HG03439 (cell line): ENCODE data around the gene COL12A1.
"Not testable (repeated sequence)": the region's sequence is repeated elsewhere in the genome, so short reads cannot be mapped to it uniquely, and the experiment has no call there.

Source experiments
- ATAC-seq: cut with Tn5 transposase; IDR thresholded peaks from one replicate; pipeline ENCODE4 v1.9.1; 2021; ENCODE audit warnings: mild to moderate bottlenecking, moderate library complexity; ENCODE audit not compliant: unreplicated experiment

The COL12A1 gene

DNA sequence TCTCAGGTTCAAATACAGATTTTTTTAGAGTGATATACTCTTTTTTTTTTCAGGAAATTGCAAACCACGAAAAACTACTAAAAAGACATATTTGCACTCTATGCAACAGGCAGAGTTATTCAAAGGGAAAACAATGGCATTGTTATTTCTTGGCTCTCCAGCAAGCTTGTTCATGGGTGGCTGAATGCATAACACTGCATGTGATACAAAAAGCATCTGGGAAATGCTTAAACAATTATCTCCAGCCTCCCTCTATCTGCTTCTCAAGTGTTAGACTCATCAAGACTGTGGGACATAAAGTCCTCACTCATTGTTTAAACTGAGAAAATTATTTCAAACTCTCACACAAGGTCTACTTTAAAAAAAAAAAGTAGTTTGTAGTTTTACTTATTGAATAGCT lies 7.3 kb upstream of the COL12A1 start:
- ATAC-seq = no peak

DNA sequence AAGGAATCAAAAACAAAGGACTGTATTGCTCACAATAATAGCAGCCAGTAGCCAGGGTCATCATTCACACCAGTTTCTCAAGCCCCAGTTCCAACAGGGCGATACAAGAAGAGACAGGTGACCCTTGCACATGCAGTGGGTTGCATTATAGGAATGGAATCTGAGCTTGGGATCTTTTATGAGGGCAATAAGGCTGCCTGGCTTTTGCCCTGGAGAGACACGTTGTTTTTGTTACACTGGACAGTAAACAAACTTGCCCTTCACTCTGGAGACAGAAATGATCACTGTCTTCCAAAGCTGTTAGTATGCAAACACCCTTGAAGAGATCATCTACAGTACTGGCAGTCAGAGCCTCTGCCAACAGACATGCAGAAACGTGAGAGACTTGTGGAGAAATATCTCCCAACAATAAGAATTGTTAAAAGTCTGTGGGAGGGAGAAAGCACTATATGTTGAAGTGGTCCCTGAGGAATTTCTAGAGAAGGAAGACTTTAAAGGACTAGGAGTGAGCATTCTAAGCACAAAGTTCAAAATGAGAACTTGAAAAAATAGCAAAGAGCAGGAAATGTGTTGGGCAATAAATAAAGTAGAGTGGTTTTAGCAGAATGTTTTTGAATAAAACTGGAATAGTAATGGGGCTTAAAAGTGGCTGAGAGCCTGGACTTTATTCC lies 6.2 kb upstream of the COL12A1 start:
- no peak for ATAC-seq

DNA sequence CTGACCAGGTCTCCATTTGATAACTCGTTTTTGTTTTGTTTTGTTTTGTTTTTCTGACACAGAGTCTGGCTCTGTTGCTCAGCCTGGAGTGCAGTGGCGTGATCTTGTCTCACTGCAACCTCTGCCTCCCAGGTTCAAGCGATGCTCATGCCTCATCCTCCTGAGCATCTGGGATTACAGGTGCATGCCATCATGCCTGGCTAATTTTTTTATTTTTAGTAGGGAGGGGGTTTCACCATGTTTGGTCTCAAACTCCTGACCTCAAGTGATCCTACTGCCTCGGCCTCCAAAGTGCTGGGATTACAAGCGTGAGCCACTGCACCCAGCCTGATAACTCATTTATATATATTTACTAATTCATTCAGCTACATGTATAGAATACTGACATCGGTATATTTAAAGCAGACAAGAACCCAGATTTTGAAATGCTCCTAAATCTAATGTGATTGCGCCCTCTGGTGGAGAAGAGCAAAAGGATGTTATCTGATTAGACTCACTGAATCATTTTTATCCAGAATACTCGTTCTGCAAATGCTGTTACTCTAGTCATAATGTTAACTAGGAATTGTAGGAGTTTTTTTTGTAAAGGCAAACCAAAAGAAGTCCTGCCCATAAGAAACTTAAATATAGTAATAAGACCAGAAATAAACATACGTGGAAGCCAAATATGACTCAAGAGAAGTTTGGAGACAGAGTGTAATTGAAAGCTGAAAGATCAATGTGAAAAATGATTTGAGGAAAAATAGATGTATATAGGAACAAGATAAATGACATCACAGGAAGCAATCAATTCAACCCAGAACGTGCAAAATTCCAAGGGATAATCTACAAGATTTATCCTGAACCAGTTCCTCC lies 5.3 kb upstream of the COL12A1 start:
- ATAC-seq = no peak

DNA sequence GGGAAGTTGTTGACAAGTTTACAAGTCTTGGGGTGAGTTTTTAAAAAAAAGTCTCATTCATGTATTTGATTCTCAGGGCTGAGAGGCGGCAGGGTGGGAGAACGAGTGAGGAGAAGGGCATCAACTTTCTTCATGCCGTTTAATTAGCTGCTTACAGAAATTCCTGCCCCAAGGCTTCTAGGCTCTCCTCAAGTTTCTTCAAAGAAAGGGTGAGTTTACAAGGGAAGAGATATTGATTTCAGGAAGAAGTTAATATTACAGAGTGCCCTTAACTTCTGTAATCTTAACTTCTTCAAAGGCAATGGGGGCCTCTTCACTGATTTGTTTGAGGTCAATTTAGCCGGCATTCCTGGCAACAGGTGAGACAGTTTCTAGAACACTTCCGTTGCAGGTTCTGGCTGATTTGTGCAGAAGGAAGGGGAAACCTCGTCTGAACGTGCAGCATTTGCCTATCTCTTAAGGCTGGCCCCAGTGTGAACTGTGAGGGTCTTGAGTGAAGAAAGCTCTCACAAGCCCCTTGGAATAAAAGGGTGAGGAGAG lies 3.4 kb upstream of the COL12A1 start:
- no peak for ATAC-seq

DNA sequence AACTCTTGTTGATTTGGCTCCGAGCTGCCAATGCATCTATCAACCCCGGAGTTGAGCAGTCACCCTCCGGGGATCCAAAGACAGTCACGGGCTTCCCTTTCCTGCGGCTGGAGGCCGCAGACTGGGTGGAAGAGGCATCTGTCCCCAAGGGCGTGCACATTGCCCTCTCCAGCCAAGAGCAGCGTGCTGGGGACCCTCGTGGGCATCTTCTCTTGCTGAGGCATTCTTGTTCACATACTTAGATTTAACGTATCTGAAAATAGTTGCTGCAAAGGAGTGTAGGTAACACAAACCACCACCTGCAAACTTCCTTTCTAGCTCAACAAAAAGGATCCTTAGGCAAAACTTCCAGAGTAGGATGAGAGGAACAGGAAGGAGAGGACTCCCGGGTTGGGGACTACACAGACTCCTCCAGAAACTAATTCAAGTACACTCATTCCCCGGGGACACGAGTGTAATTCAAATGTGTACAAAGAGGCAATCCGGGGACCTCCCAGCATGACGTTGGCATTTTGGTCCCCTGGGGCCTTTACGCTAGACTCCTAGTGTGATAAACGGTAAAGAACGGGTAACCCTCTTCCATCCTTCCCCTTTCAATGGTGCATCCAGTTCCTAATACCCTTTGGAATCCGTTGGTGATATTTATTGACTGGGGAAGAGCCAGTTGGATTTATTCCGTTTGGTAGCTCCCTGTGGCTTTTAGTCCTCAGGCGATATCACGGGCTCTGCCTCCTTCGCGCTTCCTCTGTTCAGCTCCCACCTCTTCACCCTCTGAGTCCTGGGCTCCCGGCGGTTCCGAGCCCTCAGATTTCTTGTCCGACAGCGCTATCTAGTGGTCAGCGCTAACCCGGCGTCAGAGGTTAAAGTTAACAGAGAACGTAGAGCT lies 2.7 kb upstream of the COL12A1 start:
- peak; percentile 78 for ATAC-seq

DNA sequence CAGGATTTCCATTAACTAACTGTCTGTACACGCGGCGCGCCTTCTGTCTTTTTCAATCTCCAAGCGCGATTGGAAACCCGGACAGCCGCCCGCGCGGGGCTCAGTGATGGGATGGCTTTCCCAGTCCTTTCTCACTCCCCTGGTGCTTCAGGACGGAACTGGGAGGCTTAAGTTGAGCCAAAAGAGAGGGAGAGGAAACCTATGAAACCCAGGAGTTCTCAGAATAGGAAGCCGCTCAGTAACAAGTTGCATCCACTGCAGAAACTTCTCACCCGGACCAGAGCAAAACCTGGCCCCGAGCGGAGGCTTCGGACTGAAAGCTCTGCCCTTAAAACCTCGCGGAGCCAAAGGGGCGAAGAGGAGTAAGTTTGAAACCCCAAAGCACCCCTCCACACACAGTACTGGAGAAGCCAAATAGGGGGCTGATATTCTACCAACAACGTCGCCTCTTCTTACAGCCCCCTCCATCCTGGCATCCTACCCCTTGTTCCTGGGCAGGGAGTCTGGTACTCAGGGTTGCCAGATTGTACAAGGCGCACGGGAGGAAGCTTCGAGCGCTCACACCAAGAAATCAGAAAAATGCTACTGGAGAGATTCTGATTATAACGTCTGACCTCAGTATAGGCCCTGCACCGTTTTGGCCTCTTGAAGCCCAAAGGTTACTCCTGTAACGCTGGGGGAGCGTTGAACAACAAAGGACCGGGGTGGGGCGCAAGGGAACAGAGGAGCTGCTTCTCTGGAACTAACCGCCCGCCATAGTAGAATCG lies 906 bp upstream of the COL12A1 start:
- ATAC-seq = no peak

DNA sequence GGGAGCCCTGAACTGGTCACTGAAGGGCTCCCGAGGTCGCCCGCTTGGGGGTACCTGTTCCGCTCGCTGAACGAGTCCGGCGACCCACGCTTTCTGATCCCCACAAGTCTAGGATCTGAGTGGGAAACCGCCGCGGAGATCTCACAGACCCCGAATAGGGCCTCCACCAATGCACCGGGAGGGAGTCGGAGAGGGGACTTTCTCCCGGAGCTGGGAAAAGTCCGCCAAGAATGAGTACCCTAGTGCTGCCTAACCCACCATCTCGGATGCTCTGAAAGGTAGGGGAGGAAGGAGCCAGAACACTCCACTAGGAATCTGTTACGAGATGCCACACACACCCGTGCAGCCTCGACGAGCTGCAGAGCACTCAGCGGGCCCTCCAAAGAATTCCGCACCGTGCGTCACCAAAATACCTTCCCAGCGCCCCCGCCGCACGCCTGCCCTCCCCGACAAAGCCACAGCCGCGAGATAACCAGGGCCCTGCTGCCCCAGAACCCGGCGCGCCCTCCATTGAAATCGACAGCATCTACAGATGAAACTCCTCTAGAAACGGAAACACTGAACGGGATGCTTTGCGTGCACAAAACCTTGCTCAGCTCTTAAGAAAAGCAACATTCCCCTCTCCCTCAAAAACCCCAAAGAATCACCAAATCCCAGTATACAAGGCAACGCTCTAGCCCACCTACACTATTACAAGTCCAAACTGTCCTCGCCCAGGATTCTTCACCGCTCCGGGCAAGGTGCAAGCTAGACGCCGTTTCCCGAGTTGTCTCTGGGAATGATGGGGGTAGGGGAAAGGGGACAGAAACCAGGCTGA lies 686 bp downstream of the COL12A1 start:
- ATAC-seq = no peak

DNA sequence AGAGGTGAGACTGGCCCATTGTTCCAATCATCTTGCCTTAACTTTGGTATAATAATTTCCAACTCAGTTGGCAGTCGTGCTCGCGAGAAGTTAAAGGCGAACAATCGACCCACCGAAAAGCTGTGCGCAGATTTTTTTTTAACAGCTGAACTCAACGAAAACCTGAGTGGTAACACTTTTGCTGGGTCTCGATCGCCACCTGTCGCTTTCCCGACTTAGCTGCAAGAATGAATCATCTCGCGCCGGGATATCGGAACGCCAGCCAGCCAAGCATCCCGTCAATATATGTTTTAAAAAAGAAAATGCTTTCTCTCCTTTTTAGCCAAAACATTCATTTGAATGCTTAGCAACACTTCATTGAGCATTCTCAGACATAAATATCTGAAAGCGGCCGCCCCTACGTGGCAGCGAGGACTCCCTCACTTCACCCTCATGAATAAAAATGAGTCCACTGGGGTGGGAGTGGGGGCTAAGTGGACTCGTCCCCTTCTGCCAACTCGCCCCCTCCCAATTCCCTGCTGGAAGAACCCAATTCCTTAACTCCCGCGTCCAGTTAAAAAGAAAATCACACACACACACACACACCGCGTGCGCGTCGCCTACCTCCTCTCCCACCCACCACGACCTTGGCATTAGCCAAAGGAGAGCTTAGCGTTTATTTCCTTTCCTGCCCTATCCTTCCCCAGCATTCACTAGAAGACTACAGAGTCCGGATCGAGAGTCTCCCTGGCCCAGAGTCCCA lies 1.5 kb downstream of the COL12A1 start:
- ATAC-seq = no peak

DNA sequence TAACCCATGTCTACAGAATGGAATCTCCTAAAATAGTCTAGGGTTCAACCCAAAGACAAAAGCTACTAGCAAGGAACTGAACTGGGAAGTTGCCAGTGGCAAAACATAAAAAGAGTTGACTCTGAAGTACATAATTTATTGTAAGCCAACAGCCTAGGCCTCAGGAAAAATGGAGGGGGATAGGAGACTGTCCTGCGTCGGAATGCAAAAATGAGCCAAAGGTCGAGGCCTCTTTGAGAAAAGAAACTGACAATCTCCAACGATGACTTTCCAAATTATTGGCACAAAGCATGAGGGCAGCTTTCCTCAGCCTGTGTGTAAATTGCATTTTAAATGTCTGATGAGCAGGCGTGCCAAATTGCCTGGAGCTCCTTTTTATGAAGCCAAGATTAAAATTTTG lies 2.1 kb downstream of the COL12A1 start:
- ATAC-seq = no peak

DNA sequence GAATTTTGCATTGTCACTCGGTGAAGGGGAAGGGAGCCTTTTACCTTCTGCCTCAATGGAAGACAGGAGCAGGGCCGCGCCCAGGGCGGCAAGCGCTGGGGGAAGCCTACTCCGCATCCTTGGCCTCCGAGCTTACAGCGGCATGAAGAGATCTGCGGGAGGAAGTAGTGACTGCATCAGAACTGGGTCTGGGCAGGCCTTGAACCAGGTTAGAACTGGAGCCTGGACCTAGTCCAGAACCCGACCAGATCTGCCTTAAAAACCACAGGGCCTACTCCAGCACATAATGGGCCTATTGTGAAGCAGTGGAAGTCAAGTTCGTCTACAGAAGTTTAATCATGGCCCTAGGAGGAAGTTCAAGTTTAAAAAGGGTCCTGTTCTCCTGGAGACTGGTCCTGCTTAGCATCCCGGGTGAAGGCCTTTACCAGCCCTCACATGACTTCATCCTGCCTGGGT lies 3.1 kb downstream of the COL12A1 start:
- ATAC-seq = no peak

DNA sequence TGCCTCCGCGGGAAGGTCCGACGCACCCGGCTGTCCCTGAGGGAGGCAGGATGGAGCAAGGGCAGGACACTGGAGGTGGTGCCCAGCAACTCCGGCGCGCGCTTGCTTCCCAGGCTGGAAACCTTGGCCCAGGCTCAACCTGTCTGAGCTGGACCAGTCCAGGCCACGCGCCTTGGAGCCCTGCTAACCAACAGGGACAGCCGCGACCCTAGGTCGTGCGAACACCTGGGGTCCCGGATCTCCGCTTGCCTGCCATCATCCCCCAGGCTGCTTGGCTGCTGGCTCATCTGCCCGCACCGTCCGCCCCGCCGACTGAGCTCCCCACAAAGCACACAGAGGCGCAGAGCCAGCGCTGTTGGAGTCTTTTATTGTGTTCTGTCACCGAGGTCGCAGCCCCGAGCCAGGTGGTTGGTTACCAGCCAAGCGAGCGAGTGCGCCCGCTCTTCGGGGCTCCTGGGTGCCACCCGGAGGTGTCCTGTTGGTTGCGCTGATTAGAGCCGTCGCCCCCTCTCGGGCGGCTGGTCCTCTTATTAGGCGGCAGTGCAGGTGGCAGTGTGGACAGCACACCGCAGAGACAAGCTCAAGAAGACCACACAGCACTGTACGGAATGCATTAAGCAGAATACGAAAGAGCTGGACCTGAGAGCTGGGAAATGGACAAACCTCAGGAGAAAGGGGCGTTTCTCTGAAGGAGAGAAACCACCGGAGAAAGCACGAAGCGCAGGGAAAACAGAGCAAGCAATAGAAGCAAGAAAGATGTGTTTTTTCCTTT lies 3.8 kb downstream of the COL12A1 start:
- no peak for ATAC-seq

DNA sequence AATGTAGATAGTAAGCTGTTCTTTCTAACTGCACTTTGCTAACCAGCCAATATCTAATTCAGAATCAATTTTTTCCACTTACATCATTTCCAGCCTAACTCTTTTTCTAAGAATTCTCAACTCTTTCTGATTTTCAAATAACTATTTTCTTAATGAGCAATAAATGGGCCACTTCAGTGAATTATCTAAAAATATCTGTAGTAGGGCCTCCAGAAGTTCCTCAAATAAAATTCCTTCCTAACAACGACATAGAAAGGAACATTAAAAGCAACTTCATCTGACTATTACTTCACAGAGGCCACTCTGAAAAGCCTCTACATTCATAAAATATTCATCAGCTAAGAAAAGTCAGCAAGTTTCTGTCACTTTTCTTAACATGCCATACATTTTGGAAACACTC lies 4.8 kb downstream of the COL12A1 start:
- no peak for ATAC-seq

DNA sequence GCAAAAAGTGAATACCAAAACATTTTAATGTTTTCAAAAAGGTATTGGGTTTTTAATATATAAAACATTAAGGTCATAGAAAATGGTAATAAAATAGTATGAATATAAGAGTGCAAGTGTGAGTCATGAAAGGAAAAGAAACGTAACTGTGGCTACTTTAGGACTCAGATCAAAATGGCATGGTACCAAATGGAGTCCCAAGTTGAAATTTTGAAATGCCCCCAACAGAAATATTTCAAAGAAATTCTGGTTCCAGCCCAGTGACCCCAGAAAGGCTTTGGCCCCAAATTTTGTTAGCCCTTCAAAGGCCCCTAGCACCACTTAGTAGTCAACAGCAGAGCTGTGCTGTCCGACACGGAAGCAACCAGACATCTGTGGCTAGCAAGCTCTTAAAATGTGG lies 6.0 kb downstream of the COL12A1 start:
- no peak for ATAC-seq

DNA sequence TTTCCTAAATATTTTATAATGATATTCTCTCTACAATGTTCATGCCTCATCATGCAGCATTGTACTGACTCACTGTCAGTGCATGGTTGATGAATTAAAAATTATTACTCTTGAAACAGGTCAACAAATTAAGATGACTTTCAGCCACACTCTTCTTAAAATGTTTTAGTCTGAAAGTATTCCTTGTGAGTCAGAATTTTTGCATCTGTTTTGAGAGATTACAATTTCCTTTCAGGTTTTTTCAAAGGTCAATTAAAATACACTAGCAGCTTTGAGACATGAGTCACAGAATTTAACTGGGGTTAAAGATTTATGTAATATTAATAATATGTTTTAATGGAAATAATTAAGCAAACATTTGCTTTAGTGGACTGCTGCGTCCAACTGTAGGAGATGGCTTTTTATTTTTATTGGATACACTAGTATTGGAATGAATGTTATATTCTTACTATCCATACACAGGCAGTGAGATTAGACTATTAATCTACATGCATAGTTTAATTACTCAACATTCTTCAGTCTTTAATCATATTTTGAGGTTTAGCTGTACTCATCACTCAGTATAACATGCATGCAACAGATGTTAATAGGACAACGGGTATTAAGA lies 9.7 kb downstream of the COL12A1 start:
- ATAC-seq = no peak

DNA sequence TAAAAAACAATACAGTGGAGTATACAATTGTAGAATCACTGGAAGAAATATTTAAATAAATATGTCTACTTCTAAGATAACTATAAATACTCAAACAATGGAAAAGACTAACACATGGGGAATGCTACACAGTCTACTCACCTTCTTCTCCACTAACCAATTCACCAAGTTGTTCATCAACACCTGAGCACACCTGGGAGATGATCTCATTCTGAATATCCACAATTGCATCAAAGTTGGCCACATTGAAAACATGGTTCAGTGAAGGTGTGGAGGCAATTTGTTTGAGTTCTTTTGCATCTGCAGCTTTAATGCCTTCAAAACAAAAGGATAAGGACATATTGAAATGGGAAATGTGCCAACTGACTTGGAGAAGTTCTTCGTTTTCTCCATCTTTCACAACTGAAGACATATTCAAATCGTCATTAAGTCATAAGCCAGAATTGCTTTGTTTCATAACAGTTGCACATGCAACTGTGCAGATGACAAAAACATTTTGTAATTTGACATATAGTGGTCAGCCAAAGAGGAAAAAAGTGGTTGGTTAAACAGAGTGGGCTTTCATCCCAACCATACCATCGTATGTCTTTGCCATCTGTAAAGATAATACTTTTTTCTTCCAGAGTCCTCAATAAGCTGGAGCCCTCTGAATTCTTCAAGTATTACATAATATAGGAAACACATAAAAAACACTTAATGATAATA lies 17.5 kb downstream of the COL12A1 start:
- ATAC-seq = no peak

DNA sequence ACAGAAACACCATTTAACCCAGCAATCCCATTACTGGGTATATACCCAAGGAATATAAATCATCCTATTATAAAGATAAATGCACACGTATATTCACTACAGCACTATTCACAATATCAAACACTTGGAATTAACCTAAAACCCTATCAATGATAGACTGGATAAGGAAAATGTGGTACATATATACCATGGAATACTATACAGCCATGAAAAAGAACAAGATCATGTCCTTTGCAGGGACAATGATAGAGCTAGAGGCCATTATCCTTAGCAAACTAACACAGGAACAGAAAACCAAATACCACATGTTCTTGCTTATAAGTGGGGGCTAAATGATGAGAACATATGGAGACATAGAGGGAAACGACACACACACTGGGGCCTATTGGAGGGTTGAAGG lies 19.3 kb downstream of the COL12A1 start:
- not testable (repeated sequence) for ATAC-seq

DNA sequence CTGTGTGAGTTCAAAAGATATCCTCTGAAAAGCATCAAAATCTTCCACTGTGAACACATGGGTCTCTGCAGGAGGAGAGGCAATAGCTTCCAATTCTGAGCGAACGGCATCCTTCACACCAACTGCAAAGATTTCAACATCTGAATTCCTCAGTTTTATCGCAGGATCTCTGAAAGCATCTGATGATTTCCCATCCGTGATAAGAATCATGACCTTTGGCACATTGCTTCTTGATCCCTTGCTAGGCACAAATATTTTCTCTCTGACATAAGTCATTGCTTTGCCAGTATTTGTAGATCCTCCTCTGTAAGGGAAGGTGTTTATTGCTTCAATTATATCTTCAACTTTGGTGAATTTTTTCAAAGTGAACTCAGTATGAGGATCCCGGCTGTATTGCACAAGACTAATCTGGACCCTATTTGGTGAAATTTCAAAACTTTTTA lies 22.7 kb downstream of the COL12A1 start:
- ATAC-seq = no peak
